Neutrophil (primary cell): Measurements from ENCODE around the gene NR2F1-AS1.

Source experiments
- H3K27ac ChIP-seq: fragments of 200-600 bp; sonication (generic); 2 replicates; pipeline ENCODE4 v1.5.1; 2016; ENCODE audit warnings: mild to moderate bottlenecking, moderate library complexity
- H3K27me3 ChIP-seq: fragments of 200-600 bp; sonication (generic); 2 replicates; pipeline ENCODE4 v1.6.0; 2016; ENCODE audit warnings: mild to moderate bottlenecking
- H3K36me3 ChIP-seq: fragments of 200-600 bp; sonication (generic); 2 replicates; pipeline ENCODE4 v1.5.1; 2017
- H3K4me1 ChIP-seq, 2 experiments: fragments of 200-600 bp in 1 of 2; sonication (generic) in 1 of 2; 1 replicate in 1 of 2; 2 replicates in 1 of 2; pipeline versions ENCODE4 v1.5.1 to v1.6.1; 2013 to 2016; ENCODE audit warnings: low read depth in 1 of 2, low read length in 1 of 2, mild to moderate bottlenecking in 1 of 2, moderate library complexity in 1 of 2; ENCODE audit not compliant: control insufficient read depth in 1 of 2, insufficient read depth in 1 of 2
- H3K4me3 ChIP-seq, 2 experiments: fragments of 200-600 bp in 1 of 2; sonication (generic) in 1 of 2; 1 replicate in 1 of 2; 2 replicates in 1 of 2; pipeline ENCODE4 v1.5.1; 2013 to 2016; ENCODE audit warnings: low read depth in 1 of 2, low read length in 1 of 2, mild to moderate bottlenecking in 1 of 2, moderate library complexity in 1 of 2
- H3K9me3 ChIP-seq: fragments of 200-600 bp; sonication (generic); 2 replicates; pipeline ENCODE4 v1.5.1; 2016
- TF ChIP-seq, protein P1 (sequence below): fragments of 200-600 bp; sonication (generic); IDR thresholded peaks from 2 replicates; pipeline ENCODE4 v1.5.1; 2016; ENCODE audit warnings: antibody characterized with exemption

NR2F1-AS1 gene

DNA sequence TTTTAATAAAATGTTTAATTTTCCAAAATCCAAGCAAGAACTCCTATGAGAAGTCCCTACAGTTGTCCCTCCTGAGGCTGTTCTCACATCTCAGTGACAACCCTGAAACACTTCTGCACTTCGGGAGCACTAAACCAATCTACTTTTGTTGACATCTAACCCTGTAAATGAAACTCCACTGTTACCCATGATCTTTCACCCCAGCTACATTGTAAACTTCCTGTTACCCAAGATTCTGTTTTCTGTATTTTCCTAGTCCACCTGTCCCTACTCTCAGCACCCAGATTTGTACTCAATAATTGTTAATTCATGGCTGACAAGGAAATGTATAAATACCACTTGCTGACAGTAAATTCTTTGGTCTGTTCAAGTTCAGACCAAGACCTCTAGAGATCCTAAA is 153.7 kb downstream of the NR2F1-AS1 start:
- TF ChIP-seq, protein P1, sequence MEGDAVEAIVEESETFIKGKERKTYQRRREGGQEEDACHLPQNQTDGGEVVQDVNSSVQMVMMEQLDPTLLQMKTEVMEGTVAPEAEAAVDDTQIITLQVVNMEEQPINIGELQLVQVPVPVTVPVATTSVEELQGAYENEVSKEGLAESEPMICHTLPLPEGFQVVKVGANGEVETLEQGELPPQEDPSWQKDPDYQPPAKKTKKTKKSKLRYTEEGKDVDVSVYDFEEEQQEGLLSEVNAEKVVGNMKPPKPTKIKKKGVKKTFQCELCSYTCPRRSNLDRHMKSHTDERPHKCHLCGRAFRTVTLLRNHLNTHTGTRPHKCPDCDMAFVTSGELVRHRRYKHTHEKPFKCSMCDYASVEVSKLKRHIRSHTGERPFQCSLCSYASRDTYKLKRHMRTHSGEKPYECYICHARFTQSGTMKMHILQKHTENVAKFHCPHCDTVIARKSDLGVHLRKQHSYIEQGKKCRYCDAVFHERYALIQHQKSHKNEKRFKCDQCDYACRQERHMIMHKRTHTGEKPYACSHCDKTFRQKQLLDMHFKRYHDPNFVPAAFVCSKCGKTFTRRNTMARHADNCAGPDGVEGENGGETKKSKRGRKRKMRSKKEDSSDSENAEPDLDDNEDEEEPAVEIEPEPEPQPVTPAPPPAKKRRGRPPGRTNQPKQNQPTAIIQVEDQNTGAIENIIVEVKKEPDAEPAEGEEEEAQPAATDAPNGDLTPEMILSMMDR = no peak
- Histone ChIP-seq H3K27ac (no peak overlapping the region), H3K4me3 (no peak overlapping the region), H3K27me3 (no peaks in the 10 kb centered on the region), H3K4me1 (no peaks in the 10 kb centered on the region), H3K36me3 (no peaks in the 10 kb centered on the region), H3K9me3 (no peaks in the 10 kb centered on the region)

- Histone ChIP-seq H3K27me3 (no peaks in the 10 kb centered on the region), H3K36me3 (no peaks in the 10 kb centered on the region), H3K27ac (no peak overlapping the region), H3K4me3 (no peak overlapping the region), H3K4me1 (no peaks in the 10 kb centered on the region), H3K9me3 (no peaks in the 10 kb centered on the region)
- TF ChIP-seq, protein P1 = no peak
Measured at GRCh38 chr5:93425096-93425495, 155.9 kb downstream of the NR2F1-AS1 start.

GRCh38 chr5:93423300-93423699 is 157.7 kb downstream of the NR2F1-AS1 start:
- TF ChIP-seq, protein P1 = no peak
- no peaks in the 10 kb centered on the region for H3K27me3 ChIP-seq
- H3K4me1 ChIP-seq = no peaks in the 10 kb centered on the region
- H3K27ac ChIP-seq = no peak overlapping the region
- no peak overlapping the region for H3K4me3 ChIP-seq
- no peaks in the 10 kb centered on the region for H3K36me3 ChIP-seq
- no peaks in the 10 kb centered on the region for H3K9me3 ChIP-seq

DNA sequence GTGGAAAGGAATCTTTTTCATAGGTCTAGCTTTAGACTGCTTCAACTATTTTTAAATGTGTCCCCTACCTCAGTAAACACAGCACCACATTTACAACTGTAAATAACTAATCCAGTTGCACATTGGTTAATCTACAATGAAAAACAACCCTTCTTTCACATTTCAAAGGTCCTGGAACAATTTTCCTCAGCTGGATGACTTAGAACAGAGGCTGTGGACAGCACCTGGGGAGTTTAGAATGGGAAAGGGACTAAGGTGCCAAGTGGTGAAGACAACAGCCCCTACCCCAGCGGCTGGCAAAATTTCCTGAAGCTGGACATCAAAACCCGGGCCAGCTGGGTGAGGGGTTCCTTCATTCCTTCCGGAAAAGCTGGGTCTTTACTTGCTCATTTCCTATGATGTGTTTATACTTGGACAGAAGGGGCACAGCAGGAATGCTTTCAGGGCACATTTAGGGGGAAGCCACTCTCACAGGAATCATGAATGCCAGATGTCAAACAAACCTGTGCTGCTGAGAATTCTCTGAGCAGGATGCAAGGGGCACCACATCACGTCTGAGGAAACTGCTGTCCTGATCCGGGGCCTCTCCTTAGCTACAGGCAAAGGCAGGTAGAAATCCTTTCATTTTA is 158.3 kb downstream of the NR2F1-AS1 start:
- Histone ChIP-seq H3K9me3 (no peaks in the 10 kb centered on the region), H3K4me1 (no peaks in the 10 kb centered on the region), H3K4me3 (no peak overlapping the region), H3K36me3 (no peaks in the 10 kb centered on the region), H3K27ac (no peak overlapping the region), H3K27me3 (no peaks in the 10 kb centered on the region)
- TF ChIP-seq, protein P1 = no peak

DNA sequence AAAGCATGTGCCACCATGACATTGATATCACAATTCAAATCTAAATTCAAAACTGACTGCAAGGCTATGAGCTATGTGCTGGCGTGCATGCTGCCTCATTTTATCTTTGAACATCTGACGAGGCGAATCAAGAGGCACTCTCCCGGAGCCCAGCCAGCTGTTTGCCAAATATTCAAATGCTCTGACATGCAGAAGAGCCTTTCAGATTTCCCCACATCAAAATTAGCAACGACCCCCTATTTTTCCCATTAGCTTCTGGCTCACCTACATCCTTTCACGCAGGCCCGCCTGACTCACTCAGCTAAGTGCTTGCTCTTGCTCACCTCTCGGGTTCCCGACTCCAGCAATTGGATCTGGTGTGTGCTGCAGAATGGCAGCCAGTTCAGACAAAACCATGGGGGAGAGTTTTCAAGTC is 159.0 kb downstream of the NR2F1-AS1 start:
- TF ChIP-seq, protein P1 = no peak
- H3K36me3 ChIP-seq = no peaks in the 10 kb centered on the region
- no peaks in the 10 kb centered on the region for H3K9me3 ChIP-seq
- H3K27ac ChIP-seq = no peak overlapping the region
- H3K4me3 ChIP-seq = no peak overlapping the region
- H3K27me3 ChIP-seq = no peaks in the 10 kb centered on the region
- no peaks in the 10 kb centered on the region for H3K4me1 ChIP-seq

- H3K27me3 ChIP-seq = no peaks in the 10 kb centered on the region
- TF ChIP-seq, protein P1 = no peak
- no peaks in the 10 kb centered on the region for H3K4me1 ChIP-seq
- no peaks in the 10 kb centered on the region for H3K36me3 ChIP-seq
- H3K27ac ChIP-seq = no peak overlapping the region
- H3K9me3 ChIP-seq = no peaks in the 10 kb centered on the region
- H3K4me3 ChIP-seq = no peak overlapping the region
Measured at GRCh38 chr5:93421468-93421867, 159.6 kb downstream of the NR2F1-AS1 start.
